ENCODE data around the gene SPINT2. TPM values are rescaled to one million over a fixed set of nuclear protein-coding genes. Genes with fewer than 3 reads are reported as not detected.

The SPINT2 gene
- total and polyA plus RNA-seq, 4 experiments from 2014 or later = 35.7 to 94.5 (median 56.3) TPM

- H3K4me1 Mint-ChIP-seq = peaks cover 8 to 17% (median 12%) of the 10 kb centered on the region in 4 donors
- no peaks in the 10 kb centered on the region for H3K27me3 Mint-ChIP-seq
- POLR2A ChIA-PET (ENCODE audit: partially characterized antibody) = interaction anchor here (0.6 kb wide), 1 partner anchor 74 kb away, joined by 3 read pairs; no protein-coding TSS in a partner anchor
These were observed 13.8 kb downstream of the SPINT2 start for GRCh38 chr19:38277969-38278680.

DNA sequence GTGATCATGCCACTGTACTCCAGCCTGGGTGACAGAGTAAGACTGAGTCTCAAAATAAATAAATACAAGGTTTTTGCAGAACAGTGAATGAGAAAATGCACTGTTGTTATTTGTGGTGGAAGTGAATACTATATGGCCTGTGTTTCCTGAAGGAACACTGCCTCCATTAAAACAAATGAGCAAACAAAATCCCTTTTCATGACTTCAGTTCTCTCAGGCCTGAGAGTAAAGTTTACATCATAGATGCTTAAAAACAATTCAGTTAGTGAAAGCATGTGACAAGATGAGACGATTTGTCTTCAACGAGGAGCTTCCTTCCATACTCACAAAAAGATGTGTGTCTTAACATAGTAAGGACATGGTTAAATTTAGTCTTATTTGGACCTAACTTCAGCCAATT, 14.4 kb downstream of the SPINT2 start:
- H3K27ac Mint-ChIP-seq = no peak overlapping the region
- no peaks in the 10 kb centered on the region for H3K36me3 Mint-ChIP-seq
- no peak overlapping the region for H3K4me3 Mint-ChIP-seq
- ChIA-PET POLR2A (ENCODE audit: partially characterized antibody) (interaction anchor here (0.6 kb wide), 1 partner anchor 74 kb away, joined by 3 read pairs; no protein-coding TSS in a partner anchor), CTCF (ENCODE audit: partially characterized antibody) (no interaction called here)
- DNase-seq = no peak
- no peaks in the 10 kb centered on the region for H3K27me3 ChIP-seq (ENCODE audit: insufficient read depth, low read length)
- H3K27me3 Mint-ChIP-seq = no peaks in the 10 kb centered on the region
- no peak overlapping the region for H3K4me3 ChIP-seq (ENCODE audit: low read length in 2 of 2)
- H3K4me1 Mint-ChIP-seq = peaks cover 8 to 17% (median 12%) of the 10 kb centered on the region in 4 donors
- peaks cover 12% of the 10 kb centered on the region for H3K4me1 ChIP-seq (ENCODE audit: insufficient read depth, low read length)
- no peaks in the 10 kb centered on the region for H3K9me3 ChIP-seq (ENCODE audit: control insufficient read depth in 1 of 2, low read length in 2 of 2)
- no peaks in the 10 kb centered on the region for H3K36me3 ChIP-seq (ENCODE audit: insufficient read depth, low read length)
- intact Hi-C loops (cut with micrococcal nuclease) = no loop called here
- no peaks in the 10 kb centered on the region for H3K9me3 Mint-ChIP-seq
- no peak overlapping the region for H3K27ac ChIP-seq (ENCODE audit: low read depth, low read length)

More at GRCh38 chr19:38277969-38278680, 13.8 kb downstream of the SPINT2 start:
- no peak for DNase-seq
- H3K4me3 ChIP-seq (ENCODE audit: low read length in 2 of 2) = no peak overlapping the region
- H3K27ac ChIP-seq (ENCODE audit: low read depth, low read length) = no peak overlapping the region
- H3K9me3 Mint-ChIP-seq = no peaks in the 10 kb centered on the region
- no peak overlapping the region for H3K4me3 Mint-ChIP-seq
- H3K9me3 ChIP-seq (ENCODE audit: control insufficient read depth in 1 of 2, low read length in 2 of 2) = no peaks in the 10 kb centered on the region
- intact Hi-C loops (cut with micrococcal nuclease) = no loop called here
- H3K4me1 ChIP-seq (ENCODE audit: insufficient read depth, low read length) = peaks cover 12% of the 10 kb centered on the region
- H3K36me3 Mint-ChIP-seq = no peaks in the 10 kb centered on the region
- H3K27ac Mint-ChIP-seq = peak overlapping the region in 1 of 7 donors; percentile 11
- H3K27me3 ChIP-seq (ENCODE audit: insufficient read depth, low read length) = no peaks in the 10 kb centered on the region
- no peaks in the 10 kb centered on the region for H3K36me3 ChIP-seq (ENCODE audit: insufficient read depth, low read length)
- CTCF ChIA-PET (ENCODE audit: partially characterized antibody) = interaction anchor here (0.8 kb wide), 1 partner anchor 32 kb away, joined by 3 read pairs; no protein-coding TSS in a partner anchor

- ChIA-PET CTCF (ENCODE audit: partially characterized antibody) (interaction anchor here (0.5 to 1.3 kb wide), 2 partner anchors 13 to 375 kb away, joined by 3 read pairs; no protein-coding TSS in a partner anchor), POLR2A (ENCODE audit: partially characterized antibody) (no interaction called here)
- no peak for DNase-seq
- Mint-ChIP-seq H3K9me3 (no peaks in the 10 kb centered on the region), H3K27me3 (no peaks in the 10 kb centered on the region), H3K4me3 (no peak overlapping the region), H3K4me1 (peaks cover 8 to 17% (median 12%) of the 10 kb centered on the region in 4 donors), H3K27ac (peak overlapping the region in 3 of 7 donors; percentile 17 to 57 (median 47)), H3K36me3 (peaks cover 0 to 2% of the 10 kb centered on the region in 2 donors)
- intact Hi-C loops (cut with micrococcal nuclease) = no loop called here
- Histone ChIP-seq H3K4me3 (ENCODE audit: low read length in 2 of 2) (no peak overlapping the region), H3K27me3 (ENCODE audit: insufficient read depth, low read length) (no peaks in the 10 kb centered on the region), H3K9me3 (ENCODE audit: control insufficient read depth in 1 of 2, low read length in 2 of 2) (no peaks in the 10 kb centered on the region), H3K4me1 (ENCODE audit: insufficient read depth, low read length) (peaks cover 12% of the 10 kb centered on the region), H3K27ac (ENCODE audit: low read depth, low read length) (no peak overlapping the region), H3K36me3 (ENCODE audit: insufficient read depth, low read length) (no peaks in the 10 kb centered on the region)
These were observed 15.9 kb downstream of the SPINT2 start for GRCh38 chr19:38280030-38280921.

DNA sequence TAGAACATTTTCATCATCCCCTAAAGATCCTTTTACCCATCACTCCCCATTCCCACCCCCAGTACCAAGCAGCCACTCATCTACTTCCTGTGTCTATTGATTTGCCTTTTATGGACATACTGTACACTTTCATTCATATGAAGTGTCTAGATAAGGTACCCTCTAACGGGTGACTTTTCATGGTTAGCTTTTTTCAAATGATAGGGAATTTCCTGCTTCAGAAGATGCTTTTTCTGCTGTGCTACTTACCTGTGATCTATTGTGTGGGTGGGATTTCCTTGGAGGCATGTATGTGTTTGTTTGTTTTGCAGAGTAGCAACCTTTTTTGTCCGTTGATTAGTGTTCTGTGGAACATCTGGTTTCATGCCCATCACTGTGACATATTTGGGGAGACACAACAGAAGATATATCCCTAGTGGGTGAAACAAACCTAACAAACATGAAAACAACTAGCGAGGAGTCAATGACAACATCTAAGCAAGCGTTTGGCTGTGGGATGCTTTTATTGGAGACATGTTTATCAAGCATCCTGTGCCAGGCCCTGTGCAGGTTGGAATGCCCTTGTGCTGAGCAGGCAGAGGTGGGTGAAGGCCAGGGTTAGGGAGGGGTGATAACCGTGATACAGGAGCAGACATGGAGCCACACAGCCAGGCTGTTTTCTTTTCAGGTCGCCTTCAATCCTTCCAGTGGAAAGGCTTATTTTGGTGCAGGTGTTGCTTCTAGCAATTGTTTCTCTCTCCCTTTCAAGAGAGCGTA, 17.6 kb downstream of the SPINT2 start:
- peak overlapping the region; percentile 0 to 88 (median 44) for H3K27ac Mint-ChIP-seq
- no peak overlapping the region for H3K27ac ChIP-seq (ENCODE audit: low read depth, low read length)
- peak in 2 of 5 donors; percentile 10 to 18 for DNase-seq
- no peaks in the 10 kb centered on the region for H3K9me3 ChIP-seq (ENCODE audit: control insufficient read depth in 1 of 2, low read length in 2 of 2)
- no peaks in the 10 kb centered on the region for H3K27me3 ChIP-seq (ENCODE audit: insufficient read depth, low read length)
- no peak overlapping the region for H3K4me3 Mint-ChIP-seq
- intact Hi-C loops (cut with micrococcal nuclease) = no loop called here
- no peaks in the 10 kb centered on the region for H3K36me3 ChIP-seq (ENCODE audit: insufficient read depth, low read length)
- H3K27me3 Mint-ChIP-seq = no peaks in the 10 kb centered on the region
- ChIA-PET POLR2A (ENCODE audit: partially characterized antibody) (no interaction called here), CTCF (ENCODE audit: partially characterized antibody) (interaction anchor here (1.3 kb wide), 1 partner anchor 15 kb away, joined by 3 read pairs; no protein-coding TSS in a partner anchor)
- H3K4me3 ChIP-seq (ENCODE audit: low read length in 2 of 2) = no peak overlapping the region
- H3K4me1 Mint-ChIP-seq = peaks cover 8 to 17% (median 12%) of the 10 kb centered on the region in 4 donors
- peaks cover 4 to 7% of the 10 kb centered on the region in 2 donors for H3K36me3 Mint-ChIP-seq
- H3K9me3 Mint-ChIP-seq = no peaks in the 10 kb centered on the region
- peaks cover 12% of the 10 kb centered on the region for H3K4me1 ChIP-seq (ENCODE audit: insufficient read depth, low read length)

DNA sequence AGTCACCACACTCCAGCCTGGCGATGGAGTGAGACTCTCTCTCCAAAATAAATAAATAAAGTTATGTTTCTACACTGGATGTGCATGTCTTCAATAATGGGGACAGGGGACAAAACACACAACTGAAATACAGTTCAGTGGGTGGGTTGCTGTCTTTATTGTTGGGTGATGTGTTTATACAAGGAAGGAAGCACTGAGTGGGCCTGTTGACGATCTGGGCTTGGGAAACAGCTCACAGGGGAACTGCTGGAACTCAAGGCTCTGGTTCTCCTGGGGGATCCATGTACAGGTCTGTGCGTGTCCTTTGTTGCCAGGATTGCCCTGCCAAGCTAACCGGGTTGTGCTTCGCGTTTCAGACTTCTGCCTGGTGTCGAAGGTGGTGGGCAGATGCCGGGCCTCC, 18.9 kb downstream of the SPINT2 start:
- H3K4me1 Mint-ChIP-seq = peaks cover 8 to 17% (median 12%) of the 10 kb centered on the region in 4 donors
- Histone ChIP-seq H3K27ac (ENCODE audit: low read depth, low read length) (no peak overlapping the region), H3K36me3 (ENCODE audit: insufficient read depth, low read length) (no peaks in the 10 kb centered on the region), H3K9me3 (ENCODE audit: control insufficient read depth in 1 of 2, low read length in 2 of 2) (no peaks in the 10 kb centered on the region), H3K4me1 (ENCODE audit: insufficient read depth, low read length) (peaks cover 12% of the 10 kb centered on the region), H3K27me3 (ENCODE audit: insufficient read depth, low read length) (no peaks in the 10 kb centered on the region), H3K4me3 (ENCODE audit: low read length in 2 of 2) (no peak overlapping the region)
- no peaks in the 10 kb centered on the region for H3K9me3 Mint-ChIP-seq
- intact Hi-C loops (cut with micrococcal nuclease) = no loop called here
- no peaks in the 10 kb centered on the region for H3K27me3 Mint-ChIP-seq
- H3K27ac Mint-ChIP-seq = no peak overlapping the region
- CTCF ChIA-PET (ENCODE audit: partially characterized antibody) = no interaction called here
- POLR2A ChIA-PET (ENCODE audit: partially characterized antibody) = interaction anchor here (0.6 kb wide), 1 partner anchor 1710 kb away, joined by 4 read pairs; the partner anchor contains the start of gene ZNF529
- H3K36me3 Mint-ChIP-seq = peaks cover 4 to 7% of the 10 kb centered on the region in 2 donors
- no peak overlapping the region for H3K4me3 Mint-ChIP-seq
- no peak for DNase-seq

- no peaks in the 10 kb centered on the region for H3K9me3 Mint-ChIP-seq
- POLR2A ChIA-PET (ENCODE audit: partially characterized antibody) = no interaction called here
- peak overlapping the region in 1 of 7 donors; percentile 30 for H3K27ac Mint-ChIP-seq
- Histone ChIP-seq H3K27ac (ENCODE audit: low read depth, low read length) (no peak overlapping the region), H3K4me3 (ENCODE audit: low read length in 2 of 2) (no peak overlapping the region), H3K9me3 (ENCODE audit: control insufficient read depth in 1 of 2, low read length in 2 of 2) (no peaks in the 10 kb centered on the region), H3K4me1 (ENCODE audit: insufficient read depth, low read length) (peaks cover 12% of the 10 kb centered on the region), H3K36me3 (ENCODE audit: insufficient read depth, low read length) (no peaks in the 10 kb centered on the region), H3K27me3 (ENCODE audit: insufficient read depth, low read length) (no peaks in the 10 kb centered on the region)
- peaks cover 8 to 17% (median 12%) of the 10 kb centered on the region in 4 donors for H3K4me1 Mint-ChIP-seq
- H3K27me3 Mint-ChIP-seq = no peaks in the 10 kb centered on the region
- DNase-seq = no peak
- intact Hi-C loops (cut with micrococcal nuclease) = no loop called here
- no peak overlapping the region for H3K4me3 Mint-ChIP-seq
- CTCF ChIA-PET (ENCODE audit: partially characterized antibody) = interaction anchor here (0.6 kb wide), 1 partner anchor 19 kb away, joined by 6 read pairs; no protein-coding TSS in a partner anchor
- H3K36me3 Mint-ChIP-seq = peaks cover 4 to 9% of the 10 kb centered on the region in 2 donors
These were observed 20.0 kb downstream of the SPINT2 start for GRCh38 chr19:38284422-38284821.
